NCI-H748 (cell line): ENCODE results near the gene YJEFN3.
A peak's percentile ranks its signal among the peaks of the same experiment; 100 is the strongest.

Experiments used
- DNase-seq: peaks from one replicate; lab custom pipeline; 2025; ENCODE audit not compliant: unreplicated experiment; lab: John Stamatoyannopoulos, UW

Gene YJEFN3

DNA sequence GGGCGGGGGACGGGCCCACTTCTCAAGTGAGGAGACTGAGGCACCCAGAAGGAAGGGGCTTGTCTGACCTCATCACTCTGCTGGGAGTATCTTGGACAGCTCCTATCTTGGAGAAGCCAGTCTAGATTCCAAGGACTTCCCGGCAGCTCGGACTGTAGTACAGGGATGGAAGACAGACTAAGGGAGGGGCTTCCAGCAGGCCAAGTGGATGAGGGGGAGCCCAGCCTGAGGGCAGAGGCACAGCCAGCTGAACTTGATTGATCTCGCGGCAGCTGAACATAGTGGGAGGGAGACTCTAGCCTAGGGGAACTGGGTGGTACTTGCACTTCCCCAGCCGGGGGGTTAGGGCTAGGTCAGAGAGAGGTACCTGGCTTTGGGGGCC is 10.1 kb downstream of the YJEFN3 start:
- DNase-seq = peak; percentile 22

DNA sequence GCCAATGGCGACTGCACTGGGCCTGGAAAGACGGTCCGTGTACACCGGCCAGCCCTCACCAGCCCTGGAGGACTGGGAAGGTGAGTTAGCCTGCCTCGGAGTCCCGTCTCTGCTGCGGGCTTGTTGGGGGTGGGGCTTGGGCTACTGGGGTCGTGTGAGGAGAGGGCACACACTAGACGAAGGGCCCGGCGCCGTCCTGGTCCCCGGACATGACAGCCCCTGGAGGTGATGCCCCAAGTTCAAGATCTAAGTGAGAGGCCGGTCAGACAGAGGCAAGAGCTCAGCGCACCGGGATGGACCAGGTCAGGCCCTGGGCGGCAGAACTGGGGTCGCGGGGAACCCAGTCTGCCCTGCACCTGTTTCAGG is 11.0 kb downstream of the YJEFN3 start:
- no peak for DNase-seq

DNA sequence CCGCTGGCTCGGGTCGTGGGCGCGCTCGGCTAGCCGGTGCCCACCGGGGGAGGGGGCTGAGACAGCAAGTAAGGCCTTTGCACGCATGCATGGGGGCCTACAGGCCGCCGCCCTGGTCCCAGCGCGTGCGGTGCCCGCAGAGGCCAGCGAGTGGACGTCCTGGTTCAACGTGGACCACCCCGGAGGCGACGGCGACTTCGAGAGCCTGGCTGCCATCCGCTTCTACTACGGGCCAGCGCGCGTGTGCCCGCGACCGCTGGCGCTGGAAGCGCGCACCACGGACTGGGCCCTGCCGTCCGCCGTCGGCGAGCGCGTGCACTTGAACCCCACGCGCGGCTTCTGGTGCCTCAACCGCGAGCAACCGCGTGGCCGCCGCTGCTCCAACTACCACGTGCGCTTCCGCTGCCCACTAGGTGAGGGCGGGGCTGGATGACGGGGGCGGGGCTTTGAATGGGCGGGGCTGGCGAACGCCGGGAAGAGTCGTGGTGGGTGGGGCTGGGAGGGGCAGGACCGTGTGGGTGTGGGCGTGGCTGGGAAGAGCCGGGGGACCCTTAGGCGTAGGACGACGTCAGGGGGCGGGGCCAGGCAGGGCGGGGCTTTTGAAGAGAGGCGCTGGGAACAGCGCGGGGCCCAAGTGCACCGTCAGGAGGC is 11.5 kb downstream of the YJEFN3 start:
- no peak for DNase-seq

DNA sequence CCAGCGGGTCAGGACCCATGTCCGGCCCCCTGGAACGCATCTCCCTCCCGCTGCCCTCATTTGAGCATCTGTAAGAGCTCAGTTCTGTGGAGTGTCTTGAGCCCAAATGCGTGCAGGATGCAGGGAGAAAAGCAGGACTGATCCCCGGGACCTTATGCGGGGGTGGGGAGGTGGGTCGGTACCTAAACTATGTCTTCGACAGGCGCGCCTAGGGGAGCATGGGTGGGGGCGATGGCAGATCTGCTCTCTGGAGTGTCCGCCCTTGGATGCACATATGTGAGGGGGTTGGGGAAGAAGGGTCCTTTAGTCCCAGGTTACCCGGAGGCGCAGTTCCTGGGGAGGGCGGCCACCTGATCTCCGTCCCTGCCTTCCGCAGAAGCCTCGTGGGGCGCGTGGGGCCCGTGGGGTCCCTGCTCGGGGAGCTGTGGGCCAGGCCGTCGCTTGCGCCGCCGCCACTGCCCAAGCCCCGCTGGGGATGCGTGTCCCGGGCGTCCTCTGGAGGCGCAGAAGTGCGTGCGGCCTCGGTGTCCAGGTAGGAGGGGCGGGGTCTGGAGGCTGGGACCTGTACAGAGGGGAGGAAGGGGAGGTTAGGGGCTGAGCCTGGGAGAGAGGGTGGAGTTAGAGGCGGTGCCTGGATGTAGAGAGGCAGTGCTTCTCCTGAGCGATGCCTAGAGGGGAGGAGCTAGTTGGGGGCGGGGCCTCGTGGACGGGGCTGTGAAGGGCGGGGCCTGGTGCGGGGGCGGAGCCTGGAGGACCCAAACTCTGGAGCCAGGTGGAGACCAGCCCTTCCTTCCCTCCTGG is 12.2 kb downstream of the YJEFN3 start:
- DNase-seq = peak; percentile 13

DNA sequence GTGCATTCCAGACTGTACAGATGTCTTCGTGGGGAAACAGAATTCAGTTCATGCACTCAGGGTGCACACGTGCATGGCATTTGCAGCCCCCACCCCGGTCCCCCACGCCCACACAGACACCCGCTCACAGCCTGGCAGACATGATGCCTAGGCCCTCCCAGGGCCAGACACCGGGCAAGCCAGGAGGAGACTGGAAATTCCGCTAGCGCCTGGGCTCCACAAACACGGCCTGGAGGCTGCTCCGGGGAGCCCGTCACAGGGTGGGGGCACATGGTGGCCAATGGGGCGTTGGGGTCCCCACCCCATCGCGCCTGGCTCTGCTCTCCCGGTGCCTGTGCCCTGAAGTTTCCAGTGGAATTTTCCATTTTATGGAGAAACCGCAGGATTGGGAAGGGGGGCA is 12.9 kb downstream of the YJEFN3 start:
- DNase-seq = no peak

DNA sequence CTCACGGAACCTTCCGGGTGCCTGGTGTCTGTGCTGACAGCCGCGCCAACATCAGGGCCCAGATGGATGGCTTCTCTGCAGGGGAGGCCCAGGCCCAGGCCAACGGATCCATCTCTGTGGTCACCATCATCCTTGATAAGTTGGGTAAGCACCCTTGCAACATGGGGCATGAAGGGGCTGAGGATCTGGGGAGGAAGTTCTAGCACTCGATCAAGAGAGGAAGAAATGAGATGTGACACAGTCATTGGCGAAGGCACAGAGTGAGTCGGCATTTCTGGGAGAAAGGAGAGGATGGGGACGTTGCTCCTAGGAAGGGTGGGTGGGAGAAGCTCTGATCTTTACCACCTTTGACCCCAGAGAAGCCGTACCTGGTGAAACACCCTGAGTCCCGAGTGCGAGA is 13.8 kb downstream of the YJEFN3 start:
- no peak for DNase-seq

DNA sequence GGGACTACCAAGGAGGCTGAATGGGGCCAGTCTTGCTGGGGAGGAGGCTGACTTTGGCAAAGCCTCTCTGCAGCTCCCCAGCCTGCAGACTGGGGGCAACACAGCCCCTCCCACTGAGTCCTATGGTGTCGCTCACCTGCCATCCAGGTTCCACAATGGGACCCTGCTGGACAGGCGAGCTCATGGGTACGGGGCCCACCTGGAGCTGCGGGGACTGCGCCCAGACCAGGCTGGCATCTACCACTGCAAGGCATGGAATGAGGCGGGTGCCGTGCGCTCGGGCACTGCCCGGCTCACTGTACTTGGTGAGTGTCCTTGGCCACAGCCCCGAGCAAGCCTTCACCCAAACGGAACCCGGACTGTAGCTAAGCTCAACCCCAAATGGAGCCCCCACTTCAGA is 14.4 kb downstream of the YJEFN3 start:
- no peak for DNase-seq

DNA sequence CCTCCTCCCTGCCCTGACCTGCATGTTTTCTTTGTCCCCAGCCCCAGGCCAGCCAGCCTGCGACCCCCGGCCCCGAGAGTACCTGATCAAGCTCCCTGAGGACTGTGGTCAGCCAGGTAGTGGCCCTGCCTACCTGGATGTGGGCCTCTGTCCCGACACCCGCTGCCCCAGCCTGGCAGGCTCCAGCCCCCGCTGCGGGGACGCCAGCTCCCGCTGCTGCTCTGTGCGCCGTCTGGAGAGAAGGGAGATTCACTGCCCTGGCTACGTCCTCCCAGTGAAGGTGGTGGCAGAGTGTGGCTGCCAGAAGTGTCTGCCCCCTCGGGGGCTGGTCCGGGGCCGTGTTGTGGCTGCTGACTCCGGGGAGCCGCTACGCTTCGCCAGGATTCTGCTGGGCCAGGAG is 14.9 kb downstream of the YJEFN3 start:
- DNase-seq = no peak

DNA sequence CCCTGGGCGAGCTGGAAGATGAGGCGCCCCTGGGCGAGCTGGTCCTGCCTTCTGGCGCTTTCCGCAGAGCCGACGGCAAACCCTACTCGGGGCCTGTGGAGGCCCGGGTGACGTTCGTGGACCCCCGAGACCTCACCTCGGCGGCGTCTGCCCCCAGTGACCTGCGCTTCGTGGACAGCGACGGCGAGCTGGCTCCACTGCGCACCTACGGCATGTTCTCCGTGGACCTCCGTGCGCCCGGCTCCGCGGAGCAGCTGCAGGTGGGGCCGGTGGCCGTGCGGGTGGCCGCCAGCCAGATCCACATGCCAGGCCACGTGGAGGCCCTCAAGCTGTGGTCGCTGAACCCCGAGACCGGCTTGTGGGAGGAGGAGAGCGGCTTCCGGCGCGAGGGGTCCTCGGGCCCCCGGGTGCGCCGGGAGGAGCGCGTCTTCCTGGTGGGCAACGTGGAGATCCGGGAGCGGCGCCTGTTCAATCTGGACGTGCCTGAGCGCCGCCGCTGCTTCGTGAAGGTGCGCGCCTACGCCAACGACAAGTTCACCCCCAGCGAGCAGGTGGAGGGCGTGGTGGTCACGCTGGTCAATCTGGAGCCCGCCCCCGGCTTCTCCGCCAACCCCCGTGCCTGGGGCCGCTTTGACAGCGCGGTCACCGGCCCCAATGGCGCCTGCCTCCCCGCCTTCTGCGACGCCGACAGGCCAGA is 15.7 kb downstream of the YJEFN3 start:
- no peak for DNase-seq

DNA sequence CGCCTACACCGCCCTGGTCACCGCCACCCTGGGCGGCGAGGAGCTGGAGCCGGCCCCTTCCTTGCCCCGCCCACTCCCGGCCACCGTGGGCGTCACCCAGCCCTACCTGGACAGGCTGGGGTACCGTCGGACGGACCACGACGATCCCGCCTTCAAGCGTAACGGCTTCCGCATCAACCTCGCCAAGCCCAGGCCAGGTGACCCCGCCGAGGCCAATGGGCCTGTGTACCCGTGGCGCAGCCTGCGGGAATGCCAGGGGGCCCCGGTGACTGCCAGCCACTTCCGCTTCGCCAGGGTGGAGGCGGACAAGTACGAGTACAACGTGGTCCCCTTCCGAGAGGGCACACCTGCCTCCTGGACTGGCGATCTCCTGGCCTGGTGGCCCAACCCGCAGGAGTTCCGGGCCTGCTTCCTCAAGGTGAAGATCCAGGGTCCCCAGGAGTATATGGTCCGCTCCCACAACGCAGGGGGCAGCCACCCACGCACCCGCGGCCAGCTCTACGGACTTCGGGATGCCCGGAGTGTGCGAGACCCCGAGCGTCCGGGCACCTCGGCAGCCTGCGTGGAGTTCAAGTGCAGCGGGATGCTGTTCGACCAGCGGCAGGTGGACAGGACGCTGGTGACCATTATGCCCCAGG is 16.4 kb downstream of the YJEFN3 start:
- DNase-seq = no peak

DNA sequence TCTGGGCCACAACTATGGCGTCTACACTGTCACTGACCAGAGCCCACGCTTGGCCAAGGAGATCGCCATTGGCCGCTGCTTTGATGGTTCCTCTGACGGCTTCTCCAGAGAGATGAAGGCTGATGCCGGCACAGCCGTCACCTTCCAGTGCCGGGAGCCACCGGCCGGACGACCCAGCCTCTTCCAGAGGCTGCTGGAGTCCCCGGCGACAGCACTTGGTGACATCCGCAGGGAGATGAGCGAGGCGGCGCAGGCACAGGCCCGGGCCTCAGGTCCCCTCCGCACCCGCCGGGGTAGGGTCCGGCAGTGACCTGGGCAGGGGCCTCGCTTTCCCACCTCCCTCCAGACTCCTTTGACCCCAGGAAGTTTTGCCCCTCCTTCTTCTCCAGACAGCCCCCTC is 17.0 kb downstream of the YJEFN3 start:
- DNase-seq = no peak

DNA sequence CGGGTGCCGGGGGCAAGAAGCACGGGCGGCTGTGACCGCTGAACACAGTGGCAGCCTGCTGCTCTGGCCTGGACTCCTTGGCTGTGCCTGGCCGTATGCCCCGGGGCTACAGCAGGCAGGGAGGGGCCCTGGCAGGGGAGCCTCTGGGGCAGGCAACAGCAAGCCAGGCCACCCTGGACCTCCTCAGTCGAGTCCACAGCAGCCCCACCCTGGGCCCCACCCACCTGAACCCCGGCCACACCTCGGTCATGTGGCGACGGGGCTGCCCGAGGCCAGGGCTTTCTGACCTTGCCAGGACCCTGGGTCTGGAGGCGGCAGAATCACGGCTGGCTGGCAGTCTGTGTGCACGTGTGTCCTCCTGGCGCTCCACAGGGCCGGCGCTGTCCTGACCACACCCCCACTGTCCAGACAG is 18.0 kb downstream of the YJEFN3 start:
- no peak for DNase-seq

DNA sequence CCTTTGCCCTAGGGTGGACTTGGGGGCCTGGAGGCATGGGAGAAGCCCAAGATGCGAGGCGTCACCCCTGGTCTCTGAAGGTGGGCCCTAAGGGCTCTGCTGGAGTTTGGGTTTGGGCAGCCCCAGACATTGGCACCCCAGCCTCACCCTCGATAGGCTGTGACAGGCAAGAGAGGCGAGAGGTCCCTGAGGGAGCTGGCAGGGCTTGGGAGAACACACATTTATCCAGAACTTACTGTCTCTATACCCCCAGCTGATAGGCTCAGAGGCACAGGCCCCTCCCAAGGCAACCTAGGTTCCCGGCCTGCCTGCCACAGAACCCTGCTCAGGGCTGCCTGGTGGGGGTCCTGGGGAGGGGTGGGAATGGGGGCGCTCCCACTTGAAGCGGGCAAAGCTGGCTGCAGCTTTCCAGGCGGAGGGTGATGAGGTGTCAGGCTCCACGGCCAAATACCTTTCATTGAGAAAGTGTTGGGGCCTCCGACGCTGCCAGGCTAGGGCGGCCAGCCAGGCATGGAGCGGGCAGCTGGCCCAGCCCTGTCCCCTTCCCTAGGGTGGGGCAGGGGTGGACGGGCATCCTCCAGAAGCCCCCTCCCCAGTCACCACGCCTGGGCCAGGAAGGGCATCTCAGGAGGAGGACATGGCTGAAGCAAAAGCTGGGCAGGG is 19.1 kb downstream of the YJEFN3 start:
- no peak for DNase-seq

DNA sequence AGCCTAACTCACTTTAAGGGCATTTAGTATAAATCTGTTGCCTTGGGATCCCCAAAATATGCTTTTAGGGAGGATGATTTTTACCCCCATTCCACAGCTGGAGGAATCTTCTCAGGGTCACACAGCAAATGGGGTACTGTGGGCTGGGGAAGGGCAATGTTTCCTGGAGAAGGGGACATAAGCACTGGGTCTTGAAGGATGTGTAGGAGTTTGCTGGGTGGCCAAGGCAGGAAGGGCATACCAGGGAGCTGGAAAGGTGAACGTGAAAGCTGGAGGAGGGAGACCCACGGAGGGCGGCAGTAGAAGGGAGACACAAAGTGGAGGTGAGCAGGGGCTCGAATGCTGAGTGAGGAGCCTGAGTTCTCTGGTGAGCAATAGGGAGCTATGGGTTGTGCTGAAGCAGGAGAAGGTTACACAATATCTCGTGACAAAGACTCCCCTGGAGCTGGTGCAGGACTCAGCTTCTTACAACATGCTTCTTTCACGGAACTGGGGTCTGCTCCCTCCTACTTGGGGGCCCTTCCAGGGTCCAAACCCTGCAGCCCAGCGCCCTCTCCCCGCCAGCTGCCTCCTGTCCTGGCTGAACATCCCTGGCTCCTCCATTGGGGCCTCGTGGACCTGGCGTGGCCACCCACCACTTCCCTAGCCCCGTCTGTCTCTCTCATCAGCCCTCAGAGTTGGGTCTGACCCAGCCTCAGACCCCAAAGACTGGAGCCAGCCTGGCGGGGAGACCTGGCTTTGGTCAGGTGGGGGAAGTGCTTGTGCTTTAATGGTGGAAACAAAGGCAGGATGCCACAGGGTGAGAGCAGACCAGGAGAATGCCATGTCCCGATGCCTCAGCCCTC is 20.4 kb downstream of the YJEFN3 start:
- no peak for DNase-seq

DNA sequence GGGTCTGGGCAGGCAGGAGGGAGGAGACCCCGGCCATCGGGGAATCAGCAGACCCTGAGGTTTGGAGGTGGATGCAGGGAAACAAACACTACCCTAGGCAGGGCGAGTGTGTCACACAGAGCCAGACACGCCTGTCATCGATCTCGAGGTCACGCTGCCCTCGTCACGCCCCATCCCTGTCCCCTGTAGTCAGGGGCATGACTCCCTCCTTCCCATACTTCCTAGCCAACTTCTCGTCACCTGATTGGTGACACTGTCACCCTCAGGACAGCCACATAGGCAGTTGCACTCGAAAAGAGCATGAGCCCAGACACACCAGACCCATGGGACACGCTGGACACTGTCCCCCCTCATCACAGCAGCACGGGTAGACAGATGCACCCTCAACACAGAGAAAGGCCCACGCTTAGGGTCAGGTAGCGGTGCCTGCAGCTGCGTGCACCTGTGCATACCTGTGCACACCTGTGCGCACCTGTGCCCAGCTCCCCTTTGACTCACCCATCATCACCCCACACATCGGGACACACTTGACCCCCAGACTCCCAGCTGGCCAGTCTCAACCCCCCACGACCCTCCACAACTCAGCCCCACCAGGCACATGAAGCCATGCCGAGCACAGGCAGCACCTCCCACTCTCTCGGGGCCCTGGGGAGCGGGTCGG is 21.2 kb downstream of the YJEFN3 start:
- no peak for DNase-seq

DNA sequence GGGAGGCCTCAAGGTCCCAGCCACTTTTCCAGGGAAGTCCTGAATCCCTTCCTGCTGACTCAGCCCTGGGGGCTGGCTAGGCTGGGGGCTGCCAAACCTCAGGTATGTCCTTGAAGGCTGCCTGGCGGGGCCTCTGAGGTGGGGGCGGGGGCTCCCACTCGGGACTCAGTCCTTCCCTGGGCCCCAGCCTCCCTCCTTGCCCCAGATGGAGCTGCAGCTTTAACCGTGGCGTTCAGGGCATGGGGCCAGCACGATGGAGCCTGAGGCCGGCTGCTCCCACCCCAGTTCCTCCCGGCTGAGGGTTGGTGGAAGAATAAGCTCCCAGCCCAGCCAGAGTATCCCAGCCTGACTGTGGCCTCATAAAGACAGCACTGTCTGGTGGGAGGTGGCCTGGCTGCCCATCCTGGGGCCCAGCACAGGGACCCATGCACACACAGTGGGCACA is 21.8 kb downstream of the YJEFN3 start:
- DNase-seq = no peak

DNA sequence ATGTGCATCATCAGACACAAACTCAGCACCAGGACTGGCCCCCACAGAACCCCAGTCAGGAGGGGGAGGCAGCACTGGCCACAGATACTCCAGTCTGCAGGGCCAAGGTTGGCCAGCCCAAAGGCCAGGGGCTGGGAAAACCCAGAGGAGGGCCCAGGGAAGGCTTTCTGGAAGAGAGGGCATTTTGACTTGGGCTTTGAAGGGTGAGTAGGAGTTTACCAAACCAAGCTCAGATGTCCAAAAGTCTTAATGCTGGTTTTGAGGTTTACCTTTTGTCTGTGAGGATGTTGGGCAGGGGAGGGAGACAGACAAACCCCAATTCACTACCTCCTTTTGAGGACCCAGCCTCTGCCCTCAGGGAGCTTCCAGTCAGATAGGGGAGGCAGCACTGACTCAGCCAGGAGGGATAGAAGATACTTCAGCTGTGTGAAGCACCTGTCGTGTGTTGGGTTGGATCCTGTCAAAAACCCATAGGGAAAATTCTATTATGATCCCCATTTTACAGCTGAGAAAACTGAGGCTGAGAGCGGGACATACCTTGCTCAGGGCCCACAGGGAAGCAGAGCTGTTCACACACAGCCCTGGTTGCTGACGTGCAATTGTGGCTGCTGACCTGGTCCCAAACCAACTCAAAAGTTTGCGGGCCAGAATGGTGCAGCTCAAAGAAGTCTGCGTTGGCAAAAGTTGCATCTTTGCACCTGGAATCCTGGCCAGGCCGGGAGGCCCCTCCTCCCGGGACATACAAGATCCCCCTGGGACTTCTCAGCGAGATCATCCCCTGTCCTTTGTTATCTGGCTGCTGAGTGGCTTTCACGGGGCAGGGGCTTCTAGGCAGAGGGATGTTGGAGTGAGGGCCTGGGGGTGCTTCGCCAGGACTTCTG is 22.5 kb downstream of the YJEFN3 start:
- no peak for DNase-seq

DNA sequence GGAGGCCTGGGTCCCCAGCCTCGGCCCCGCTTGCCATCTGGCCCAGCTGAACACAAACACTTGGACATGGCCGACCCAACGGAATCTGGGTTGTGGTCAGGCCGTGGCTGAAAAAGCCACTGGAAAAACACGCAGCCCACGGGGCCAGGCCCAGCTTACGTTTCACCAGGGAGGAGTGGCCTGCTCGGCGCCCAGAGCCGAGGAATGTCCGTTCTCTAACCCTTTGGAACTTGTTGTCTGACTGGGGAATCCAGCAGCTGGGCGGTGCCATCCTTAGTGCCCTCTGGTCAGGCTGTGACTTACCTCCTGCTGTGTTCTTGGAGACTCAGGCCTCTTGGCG is 23.1 kb downstream of the YJEFN3 start:
- DNase-seq = no peak

DNA sequence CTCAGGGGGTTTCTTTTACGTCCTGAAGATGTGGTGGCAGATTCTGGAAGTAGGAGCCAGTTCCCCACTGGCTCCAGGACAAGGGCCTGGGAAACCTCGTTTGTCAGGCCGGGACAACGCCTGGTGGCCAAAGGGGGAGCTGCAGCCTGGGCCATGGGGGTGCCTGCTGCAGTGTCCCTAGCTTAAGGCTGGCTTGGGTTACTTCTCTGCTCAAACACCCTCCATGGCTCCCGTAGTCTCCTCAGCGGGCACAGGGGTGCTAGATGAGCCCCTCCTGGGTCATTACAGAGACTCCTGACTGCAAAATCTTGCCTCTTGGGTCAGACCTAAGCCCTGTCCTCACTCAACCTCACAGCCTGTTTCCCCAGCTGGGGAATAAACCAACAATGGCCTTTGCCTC is 24.1 kb downstream of the YJEFN3 start:
- DNase-seq = no peak
